Breast epithelium (tissue), 4 donors: ENCODE results near the gene TMEM187. TPM values are rescaled to one million over a fixed set of nuclear protein-coding genes. Genes with fewer than 3 reads are reported as not detected.
A peak's percentile ranks its signal among the peaks of the same experiment; 100 is the strongest.

Experiments used
- DNase-seq, 2 donors: peaks; one replicate each; pipeline ENCODE4 v3.0.0-alpha.2; 2019; ENCODE audit warnings: low spot score in 2 of 2
- H3K27ac ChIP-seq, 2 donors: fragments of 200-600 bp; sonication (generic) in 1 of 2; one replicate each; pipeline ENCODE4 v1.5.1; 2016 to 2019; ENCODE audit warnings: mild to moderate bottlenecking in 1 of 2
- H3K27me3 ChIP-seq, 2 donors: fragments of 200-600 bp; sonication (generic) in 1 of 2; one replicate each; pipeline versions ENCODE4 v1.5.1 to v1.6.0; 2017 to 2019; ENCODE audit warnings: control low read depth in 1 of 2, mild to moderate bottlenecking in 1 of 2
- H3K36me3 ChIP-seq: fragments of 200-600 bp; one replicate; pipeline ENCODE4 v1.5.1; 2019
- H3K4me1 ChIP-seq, 2 donors: fragments of 200-600 bp; sonication (generic); one replicate each; pipeline ENCODE4 v1.5.1; 2016 to 2019; ENCODE audit warnings: control low read depth in 1 of 2
- H3K4me3 ChIP-seq, 3 donors: fragments of 200-600 bp; sonication (generic); 1 replicate in 2 of 3; 2 replicates in 1 of 3; pipeline ENCODE4 v1.5.1; 2016 to 2019; ENCODE audit warnings: mild to moderate bottlenecking in 3 of 3, moderate library complexity in 2 of 3
- H3K9me3 ChIP-seq, 2 donors: fragments of 200-600 bp; sonication (generic) in 1 of 2; one replicate each; pipeline ENCODE4 v1.5.1; 2016 to 2019; ENCODE audit warnings: control low read depth in 1 of 2
- POLR2A ChIP-seq: fragments of 450-650 bp; IDR thresholded peaks from one replicate; pipeline ENCODE4 v1.6.1; 2016; ENCODE audit warnings: antibody characterized with exemption, mild to moderate bottlenecking, moderate library complexity
- POLR2AphosphoS5 ChIP-seq, 3 donors: sonication (generic); formaldehyde crosslinking; IDR thresholded peaks; one replicate each; pipeline ENCODE4 v1.6.1; 2017; ENCODE audit warnings: antibody characterized with exemption in 3 of 3
- intact Hi-C: fragments of 100-400 bp; cut with DNase I; formaldehyde crosslinking; loops from one replicate; pipeline ENCODE4 v1.15.1; 2023; ENCODE audit warnings: low total_unique reads
- total RNA-seq, 3 donors: library from RNA; depleted of rRNA; stranded (reverse); fragments of >200 nt; gene quantifications; one replicate each; pipeline ENCODE4 v1.1.0, GENCODE V29; 2016
- TF ChIP-seq, protein P1 (sequence below), 3 donors: fragments of 450-650 bp; IDR thresholded peaks; one replicate each; pipeline ENCODE4 v1.5.1; 2016 to 2017; ENCODE audit warnings: antibody characterized with exemption in 3 of 3, mild to moderate bottlenecking in 3 of 3, moderate library complexity in 3 of 3

Gene TMEM187
- total RNA-seq, 3 donors from 2014 or later: 7.6 to 10.9 (median 8.2) TPM

DNA sequence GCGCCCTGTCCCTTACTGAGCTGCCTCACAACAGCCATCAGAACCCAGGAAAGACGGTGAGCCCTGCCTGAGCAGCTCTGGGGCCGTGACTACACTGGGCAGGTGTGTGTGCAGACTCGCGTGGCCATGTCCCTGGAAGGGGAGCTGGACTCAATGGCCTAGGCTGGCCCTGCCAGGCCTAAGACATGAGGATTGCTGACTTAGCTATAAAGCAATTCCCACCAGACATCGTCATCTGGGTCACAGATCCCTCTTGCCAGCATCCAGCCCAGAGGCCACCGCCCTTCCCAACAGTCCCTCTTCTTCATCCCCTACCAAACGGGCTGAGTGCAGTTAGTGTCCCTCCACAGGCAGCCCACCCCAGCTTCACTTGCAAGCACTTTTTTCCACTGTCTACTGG, 41.4 kb upstream of the TMEM187 start:
- no peaks in the 10 kb centered on the region for H3K9me3 ChIP-seq
- no peak overlapping the region for H3K4me3 ChIP-seq
- no peak overlapping the region for H3K27ac ChIP-seq
- no peaks in the 10 kb centered on the region for H3K4me1 ChIP-seq
- DNase-seq: no peak
- H3K27me3 ChIP-seq: peaks cover 0 to 21% of the 10 kb centered on the region in 2 donors
- intact Hi-C loops: no loop called here
- TF ChIP-seq POLR2A (no peak), POLR2AphosphoS5 (IDR thresholded peaks at IDR 0.05) (no peak)
- TF ChIP-seq, protein P1, sequence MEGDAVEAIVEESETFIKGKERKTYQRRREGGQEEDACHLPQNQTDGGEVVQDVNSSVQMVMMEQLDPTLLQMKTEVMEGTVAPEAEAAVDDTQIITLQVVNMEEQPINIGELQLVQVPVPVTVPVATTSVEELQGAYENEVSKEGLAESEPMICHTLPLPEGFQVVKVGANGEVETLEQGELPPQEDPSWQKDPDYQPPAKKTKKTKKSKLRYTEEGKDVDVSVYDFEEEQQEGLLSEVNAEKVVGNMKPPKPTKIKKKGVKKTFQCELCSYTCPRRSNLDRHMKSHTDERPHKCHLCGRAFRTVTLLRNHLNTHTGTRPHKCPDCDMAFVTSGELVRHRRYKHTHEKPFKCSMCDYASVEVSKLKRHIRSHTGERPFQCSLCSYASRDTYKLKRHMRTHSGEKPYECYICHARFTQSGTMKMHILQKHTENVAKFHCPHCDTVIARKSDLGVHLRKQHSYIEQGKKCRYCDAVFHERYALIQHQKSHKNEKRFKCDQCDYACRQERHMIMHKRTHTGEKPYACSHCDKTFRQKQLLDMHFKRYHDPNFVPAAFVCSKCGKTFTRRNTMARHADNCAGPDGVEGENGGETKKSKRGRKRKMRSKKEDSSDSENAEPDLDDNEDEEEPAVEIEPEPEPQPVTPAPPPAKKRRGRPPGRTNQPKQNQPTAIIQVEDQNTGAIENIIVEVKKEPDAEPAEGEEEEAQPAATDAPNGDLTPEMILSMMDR (IDR thresholded peaks at IDR 0.05): no peak
- H3K36me3 ChIP-seq: no peaks in the 10 kb centered on the region

DNA sequence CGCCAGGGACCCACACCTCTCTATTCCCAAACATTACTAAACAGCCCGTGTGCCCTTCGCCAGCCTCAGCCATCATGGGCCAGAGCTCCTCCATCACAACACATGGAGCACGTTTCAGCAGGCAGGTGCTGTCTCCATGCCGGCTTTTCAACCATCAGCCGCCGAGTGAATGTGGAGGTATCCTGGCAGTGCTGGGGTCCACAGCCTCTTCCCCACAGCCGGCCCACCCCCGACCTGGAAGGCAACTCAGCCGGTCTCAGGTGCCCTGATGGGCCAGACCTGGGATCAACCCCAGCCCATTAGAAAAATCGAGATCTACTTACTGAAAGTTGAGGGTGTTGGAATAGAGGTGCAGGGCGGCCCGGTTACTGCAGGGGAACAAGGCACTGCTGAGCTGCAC, 40.8 kb upstream of the TMEM187 start:
- DNase-seq: no peak
- intact Hi-C loops: no loop called here
- Histone ChIP-seq H3K36me3 (no peaks in the 10 kb centered on the region), H3K4me1 (no peaks in the 10 kb centered on the region), H3K27ac (no peak overlapping the region), H3K9me3 (no peaks in the 10 kb centered on the region), H3K27me3 (peaks cover 0 to 21% of the 10 kb centered on the region in 2 donors), H3K4me3 (no peak overlapping the region)
- TF ChIP-seq, protein P1 (IDR thresholded peaks at IDR 0.05): no peak
- no peak for TF ChIP-seq POLR2AphosphoS5 (IDR thresholded peaks at IDR 0.05)
- TF ChIP-seq POLR2A: no peak

DNA sequence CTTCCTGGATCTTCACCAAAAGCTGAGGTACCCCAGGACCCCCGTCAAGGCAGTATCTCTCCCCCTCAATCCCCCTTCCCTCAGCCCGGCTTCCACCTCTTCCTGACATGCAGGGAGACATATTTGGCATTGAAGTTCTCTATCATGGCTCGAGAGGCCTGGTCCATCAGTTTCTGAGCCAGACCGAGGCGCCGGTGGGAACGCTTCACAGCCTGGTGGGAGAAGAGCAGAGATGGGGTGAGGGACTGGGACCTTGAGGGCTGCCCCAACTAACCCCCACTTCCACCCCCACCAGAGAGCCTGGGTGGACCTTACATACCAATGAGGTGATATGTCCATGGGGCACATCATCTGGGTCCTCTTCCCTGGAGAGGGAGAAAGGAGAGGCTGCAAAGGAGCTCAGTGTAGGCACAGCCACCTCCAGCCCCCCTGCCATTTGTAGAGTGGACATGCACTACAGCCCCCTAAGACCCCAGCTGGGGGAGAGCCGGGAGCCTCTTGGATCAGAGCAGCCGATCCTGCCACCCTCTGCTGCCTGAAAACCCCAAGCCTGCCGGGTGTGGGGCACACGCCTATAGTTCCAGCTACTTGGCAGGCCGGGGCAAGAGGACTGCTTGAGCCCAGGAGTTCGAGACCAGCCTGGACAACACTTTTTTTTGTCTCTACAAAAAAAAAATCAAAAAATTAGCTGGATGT, 40.2 kb upstream of the TMEM187 start:
- no peaks in the 10 kb centered on the region for H3K9me3 ChIP-seq
- H3K4me1 ChIP-seq: no peaks in the 10 kb centered on the region
- TF ChIP-seq POLR2A: no peak
- TF ChIP-seq POLR2AphosphoS5 (IDR thresholded peaks at IDR 0.05): no peak
- TF ChIP-seq, protein P1 (IDR thresholded peaks at IDR 0.05): no peak
- peaks cover 0 to 19% of the 10 kb centered on the region in 2 donors for H3K27me3 ChIP-seq
- H3K4me3 ChIP-seq: no peak overlapping the region
- H3K36me3 ChIP-seq: no peaks in the 10 kb centered on the region
- intact Hi-C loops: no loop called here
- no peak overlapping the region for H3K27ac ChIP-seq
- DNase-seq: no peak

DNA sequence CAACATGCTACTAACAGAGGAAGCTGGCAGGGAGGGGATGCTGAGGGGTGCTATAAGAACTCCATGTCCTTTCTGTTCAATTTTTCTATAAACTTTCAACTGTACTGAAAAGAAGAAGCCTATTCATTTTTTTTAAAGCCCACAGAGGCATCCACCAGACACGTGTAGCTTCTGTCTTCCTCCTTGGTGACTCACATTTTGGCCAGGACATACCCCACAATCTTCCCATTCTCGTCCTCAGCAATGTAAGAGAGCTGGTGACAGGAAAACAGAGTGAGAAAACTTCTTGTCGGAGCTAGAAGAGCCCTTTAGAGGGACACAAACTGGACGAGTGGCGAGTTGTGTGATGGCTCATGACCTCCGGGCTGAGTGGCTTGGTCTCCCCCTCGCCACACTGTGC, 38.8 kb upstream of the TMEM187 start:
- TF ChIP-seq, protein P1 (IDR thresholded peaks at IDR 0.05): no peak
- TF ChIP-seq POLR2A: no peak
- no peak for TF ChIP-seq POLR2AphosphoS5 (IDR thresholded peaks at IDR 0.05)
- no peak for DNase-seq
- Histone ChIP-seq H3K4me3 (peak overlapping the region; percentile 62 to 88 (median 63)), H3K27me3 (peaks cover 0 to 14% of the 10 kb centered on the region in 2 donors), H3K27ac (no peak overlapping the region), H3K4me1 (no peaks in the 10 kb centered on the region), H3K36me3 (no peaks in the 10 kb centered on the region), H3K9me3 (no peaks in the 10 kb centered on the region)
- intact Hi-C loops: no loop called here

DNA sequence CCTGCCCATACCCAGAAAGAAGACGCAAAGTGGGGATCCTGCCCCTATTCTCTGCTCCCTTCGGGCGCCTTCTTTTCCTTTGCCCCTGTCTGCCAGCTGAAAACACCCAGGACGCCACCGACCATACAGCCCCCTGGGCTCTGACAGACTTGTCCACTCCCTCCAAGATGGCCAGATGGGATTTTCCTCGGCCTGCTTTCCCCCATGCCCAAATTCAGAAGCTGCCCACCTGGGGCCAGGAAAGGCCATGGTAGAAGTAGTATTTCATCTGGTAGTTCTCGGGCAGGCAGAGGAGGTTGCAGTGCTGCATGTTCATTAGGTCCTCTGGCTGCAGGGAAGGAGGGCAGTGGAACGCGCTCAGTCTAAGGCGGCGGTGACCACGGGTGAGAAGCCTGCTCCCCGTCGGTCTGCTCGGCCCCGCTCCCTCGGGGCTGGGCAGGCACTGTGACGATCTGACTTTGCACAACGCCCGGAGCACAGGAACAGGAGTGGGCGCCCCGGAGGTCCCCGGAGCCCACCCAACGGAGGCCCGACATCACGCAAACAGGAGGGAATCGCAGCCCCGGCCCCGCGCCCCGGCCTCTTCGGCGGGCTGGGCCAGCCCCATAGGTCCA, 38.3 kb upstream of the TMEM187 start:
- peak overlapping the region in 1 of 2 donors; percentile 52 for H3K27ac ChIP-seq
- no peaks in the 10 kb centered on the region for H3K36me3 ChIP-seq
- H3K9me3 ChIP-seq: no peaks in the 10 kb centered on the region
- H3K4me1 ChIP-seq: no peaks in the 10 kb centered on the region
- TF ChIP-seq, protein P1 (IDR thresholded peaks at IDR 0.05): no peak
- TF ChIP-seq POLR2AphosphoS5 (IDR thresholded peaks at IDR 0.05): no peak
- intact Hi-C loops: no loop called here
- H3K27me3 ChIP-seq: peaks cover 0 to 14% of the 10 kb centered on the region in 2 donors
- no peak for DNase-seq
- H3K4me3 ChIP-seq: peak overlapping the region; percentile 62 to 88 (median 63)
